Umbilical cord (tissue), 2 donors: ENCODE results near the gene KCNIP4. TPM values are rescaled to one million over a fixed set of nuclear protein-coding genes. Genes with fewer than 3 reads are reported as not detected.
"Not testable (repeated sequence)": the region's sequence is repeated elsewhere in the genome, so short reads cannot be mapped to it uniquely, and the experiment has no call there.

Source experiments
- DNase-seq: peaks from one replicate; pipeline ENCODE4 v3.0.0-alpha.2; 2015; ENCODE audit warnings: low spot score
- total RNA-seq: library from RNA; depleted of rRNA; stranded (reverse); fragments of >200 nt; gene quantifications from one replicate; pipeline ENCODE4 v1.2.3, GENCODE V29; 2014; ENCODE audit warnings: low replicate concordance; ENCODE audit not compliant: insufficient read depth

Gene KCNIP4
- total RNA-seq, 1 donor from 2014 or later = 9.1 TPM

- no peak for DNase-seq
Observed at GRCh38 chr4:21366840-21367239, 581.7 kb downstream of the KCNIP4 start.

- DNase-seq = no peak
Observed at GRCh38 chr4:21366312-21366711, 582.3 kb downstream of the KCNIP4 start.

- DNase-seq = no peak
Observed at GRCh38 chr4:21363701-21364100, 584.9 kb downstream of the KCNIP4 start.

- not testable (repeated sequence) for DNase-seq
Observed at GRCh38 chr4:21352354-21352753, 596.2 kb downstream of the KCNIP4 start.

- DNase-seq = peak; percentile 47
Observed at GRCh38 chr4:21347142-21347541, 601.4 kb downstream of the KCNIP4 start.

GRCh38 chr4:21327976-21328700 lies 620.4 kb downstream of the KCNIP4 start:
- no peak for DNase-seq

GRCh38 chr4:21320034-21320433 lies 628.5 kb downstream of the KCNIP4 start:
- no peak for DNase-seq

GRCh38 chr4:21307709-21308108 lies 640.9 kb downstream of the KCNIP4 start:
- peak; percentile 4 for DNase-seq

GRCh38 chr4:21304540-21304887 lies 644.1 kb downstream of the KCNIP4 start:
- no peak for DNase-seq

- no peak for DNase-seq
Observed at GRCh38 chr4:21290562-21290961, 658.0 kb downstream of the KCNIP4 start.

GRCh38 chr4:21276046-21276445 lies 672.5 kb downstream of the KCNIP4 start:
- no peak for DNase-seq

GRCh38 chr4:21271439-21272052 lies 677.0 kb downstream of the KCNIP4 start:
- no peak for DNase-seq

- no peak for DNase-seq
Observed at GRCh38 chr4:21248331-21248730, 700.2 kb downstream of the KCNIP4 start.

GRCh38 chr4:21242163-21242562 lies 706.4 kb downstream of the KCNIP4 start:
- no peak for DNase-seq

GRCh38 chr4:21226637-21227538 lies 721.7 kb downstream of the KCNIP4 start:
- DNase-seq = no peak

GRCh38 chr4:21211846-21212245 lies 736.7 kb downstream of the KCNIP4 start:
- DNase-seq = peak; percentile 11

- DNase-seq = no peak
Observed at GRCh38 chr4:21209860-21210259, 738.7 kb downstream of the KCNIP4 start.

- no peak for DNase-seq
Observed at GRCh38 chr4:21205821-21206531, 742.6 kb downstream of the KCNIP4 start.

GRCh38 chr4:21203416-21203815 lies 745.2 kb downstream of the KCNIP4 start:
- DNase-seq = no peak

- no peak for DNase-seq
Observed at GRCh38 chr4:21202959-21203358, 745.6 kb downstream of the KCNIP4 start.

- DNase-seq = no peak
Observed at GRCh38 chr4:21198683-21199082, 749.9 kb downstream of the KCNIP4 start.

GRCh38 chr4:21195682-21196081 lies 752.9 kb downstream of the KCNIP4 start:
- DNase-seq = no peak
